Measurements from ENCODE around the gene PHLDB2. TPM values are rescaled to one million over a fixed set of nuclear protein-coding genes. Genes with fewer than 3 reads are reported as not detected.

Gene PHLDB2
- total RNA-seq, 1 experiment from 2014 or later: 90.1 TPM

GRCh38 chr3:111848283-111848682 is 10.8 kb upstream of the PHLDB2 start:
- intact Hi-C loops (cut with micrococcal nuclease): no loop called here
- no peaks in the 10 kb centered on the region for H4K20me1 ChIP-seq (ENCODE audit: low read length)
- H2AFZ ChIP-seq (ENCODE audit: low read length): no peak overlapping the region
- TF ChIP-seq EZH2phosphoT487 (IDR thresholded peaks at IDR 0.05; ENCODE audit: borderline replicate concordance, low read length) (no peak), EZH2 (IDR thresholded peaks at IDR 0.05; ENCODE audit: low read length, unreplicated experiment) (no peak), CTCF (conservative IDR thresholded peaks at IDR 0.05; ENCODE audit: low read depth, low read length) (no peak)
- no peaks in the 10 kb centered on the region for H3K36me3 ChIP-seq (ENCODE audit: low read depth, low read length)
- no peak for ATAC-seq
- no peak for DNase-seq
- no TSS peak for BruUV-seq (replicated peaks)
- peaks cover 63% of the 10 kb centered on the region for H3K4me1 ChIP-seq (ENCODE audit: insufficient read depth, low read length)
- no peaks in the 10 kb centered on the region for H3K79me2 ChIP-seq (ENCODE audit: low read length)
- ChIA-PET POLR2A (ENCODE audit: unreplicated experiment) (interaction anchor here (0.6 kb wide), 2 partner anchors 14 to 131 kb away, joined by 3 to 6 read pairs; no protein-coding TSS in a partner anchor), CTCF (interaction anchor here (0.7 kb wide), 1 partner anchor 86 kb away, joined by 6 read pairs; no protein-coding TSS in a partner anchor)
- no peaks in the 10 kb centered on the region for H3K9me2 ChIP-seq (replicated peaks; ENCODE audit: low read length)
- H3K27ac ChIP-seq (ENCODE audit: low read length): peak overlapping the region; percentile 41
- peaks cover 12% of the 10 kb centered on the region for H3F3A ChIP-seq (ENCODE audit: low read length, unreplicated experiment)
- H3K9ac ChIP-seq (ENCODE audit: low read length): no peak overlapping the region
- no peaks in the 10 kb centered on the region for H3K9me3 ChIP-seq (ENCODE audit: low read length)
- peak overlapping the region; percentile 7; the same call in 1 of the 2 replicates for H3K4me2 ChIP-seq (ENCODE audit: low read length)
- H3K27me3 ChIP-seq (ENCODE audit: low read length): no peaks in the 10 kb centered on the region
- no peak overlapping the region for H3K4me3 ChIP-seq (ENCODE audit: low read length)

- no peaks in the 10 kb centered on the region for H3K9me3 ChIP-seq (ENCODE audit: low read length)
- ATAC-seq (peak; percentile 51), DNase-seq (peak; percentile 89)
- peaks cover 12% of the 10 kb centered on the region for H3F3A ChIP-seq (ENCODE audit: low read length, unreplicated experiment)
- ChIA-PET CTCF (interaction anchor here (1.0 kb wide), 1 partner anchor 132 kb away, joined by 3 read pairs; no protein-coding TSS in a partner anchor), POLR2A (ENCODE audit: unreplicated experiment) (interaction anchor here (0.6 kb wide), 1 partner anchor 13 kb away, joined by 3 read pairs; no protein-coding TSS in a partner anchor)
- H3K9ac ChIP-seq (ENCODE audit: low read length): no peak overlapping the region
- TF ChIP-seq EZH2 (IDR thresholded peaks at IDR 0.05; ENCODE audit: low read length, unreplicated experiment) (no peak), CTCF (conservative IDR thresholded peaks at IDR 0.05; ENCODE audit: low read depth, low read length) (no peak)
- no peaks in the 10 kb centered on the region for H4K20me1 ChIP-seq (ENCODE audit: low read length)
- H3K79me2 ChIP-seq (ENCODE audit: low read length): no peaks in the 10 kb centered on the region
- intact Hi-C loops (cut with micrococcal nuclease): no loop called here
- H3K27me3 ChIP-seq (ENCODE audit: low read length): no peaks in the 10 kb centered on the region
- BruUV-seq (replicated peaks): no TSS peak
- H3K36me3 ChIP-seq (ENCODE audit: low read depth, low read length): no peaks in the 10 kb centered on the region
- peak overlapping the region; percentile 7 for H3K4me2 ChIP-seq (ENCODE audit: low read length)
- no peak overlapping the region for H3K4me3 ChIP-seq (ENCODE audit: low read length)
- H2AFZ ChIP-seq (ENCODE audit: low read length): no peak overlapping the region
- no peaks in the 10 kb centered on the region for H3K9me2 ChIP-seq (replicated peaks; ENCODE audit: low read length)
- peaks cover 65% of the 10 kb centered on the region for H3K4me1 ChIP-seq (ENCODE audit: insufficient read depth, low read length)
- H3K27ac ChIP-seq (ENCODE audit: low read length): peak overlapping the region; percentile 60
Measured at GRCh38 chr3:111848778-111849177, 10.3 kb upstream of the PHLDB2 start.

- Histone ChIP-seq H4K20me1 (ENCODE audit: low read length) (no peaks in the 10 kb centered on the region), H3K27me3 (ENCODE audit: low read length) (no peaks in the 10 kb centered on the region), H3K9ac (ENCODE audit: low read length) (peak overlapping the region; percentile 64; the same call in 1 of the 2 replicates), H3K27ac (ENCODE audit: low read length) (peak overlapping the region; percentile 93), H3K4me2 (ENCODE audit: low read length) (no peak overlapping the region), H2AFZ (ENCODE audit: low read length) (no peak overlapping the region), H3K79me2 (ENCODE audit: low read length) (no peaks in the 10 kb centered on the region), H3K4me3 (ENCODE audit: low read length) (no peak overlapping the region), H3K4me1 (ENCODE audit: insufficient read depth, low read length) (peaks cover 65% of the 10 kb centered on the region), H3K36me3 (ENCODE audit: low read depth, low read length) (no peaks in the 10 kb centered on the region), H3K9me3 (ENCODE audit: low read length) (no peaks in the 10 kb centered on the region), H3F3A (ENCODE audit: low read length, unreplicated experiment) (peaks cover 12% of the 10 kb centered on the region), H3K9me2 (replicated peaks; ENCODE audit: low read length) (no peaks in the 10 kb centered on the region)
- intact Hi-C loops (cut with micrococcal nuclease): loop anchor here (2.0 kb wide), 1 partner anchor 134 kb away; no protein-coding TSS in a partner anchor
- no TSS peak for BruUV-seq (replicated peaks)
- TF ChIP-seq EZH2 (IDR thresholded peaks at IDR 0.05; ENCODE audit: low read length, unreplicated experiment) (no peak), CTCF (conservative IDR thresholded peaks at IDR 0.05; ENCODE audit: low read depth, low read length) (no peak), EZH2phosphoT487 (IDR thresholded peaks at IDR 0.05; ENCODE audit: borderline replicate concordance, low read length) (no peak)
- ChIA-PET CTCF (interaction anchor here (0.9 kb wide), 1 partner anchor 48 kb away, joined by 4 read pairs; no protein-coding TSS in a partner anchor), POLR2A (ENCODE audit: unreplicated experiment) (no interaction called here)
- DNase-seq (peak; percentile 94), ATAC-seq (peak; percentile 42)
Measured at GRCh38 chr3:111850537-111850936, 8.5 kb upstream of the PHLDB2 start.

Data from PC-3 (cell line).